Body of pancreas (tissue), 4 donors: ENCODE results near the gene HERC3.

Source experiments
- CTCF ChIP-seq, 7 experiments: fragments of 450-650 bp in 4 of 7; fragments of 200-600 bp in 3 of 7; sonication (generic) in 3 of 7; IDR thresholded peaks; one replicate each; pipeline ENCODE4 v1.5.1; 2016 to 2019; ENCODE audit warnings: antibody characterized with exemption in 7 of 7
- POLR2A ChIP-seq, 3 donors: fragments of 450-650 bp; IDR thresholded peaks; one replicate each; pipeline ENCODE4 v1.6.1; 2016; ENCODE audit warnings: antibody characterized with exemption in 3 of 3, mild to moderate bottlenecking in 2 of 3

- TF ChIP-seq CTCF (IDR thresholded peaks at IDR 0.05) (no peak), POLR2A (IDR thresholded peaks at IDR 0.05) (no peak)
These were observed 150.3 kb downstream of the HERC3 start for GRCh38 chr4:88742561-88742960.
